ENCODE measurements around the gene ARID5B.

The ARID5B gene, protein sequence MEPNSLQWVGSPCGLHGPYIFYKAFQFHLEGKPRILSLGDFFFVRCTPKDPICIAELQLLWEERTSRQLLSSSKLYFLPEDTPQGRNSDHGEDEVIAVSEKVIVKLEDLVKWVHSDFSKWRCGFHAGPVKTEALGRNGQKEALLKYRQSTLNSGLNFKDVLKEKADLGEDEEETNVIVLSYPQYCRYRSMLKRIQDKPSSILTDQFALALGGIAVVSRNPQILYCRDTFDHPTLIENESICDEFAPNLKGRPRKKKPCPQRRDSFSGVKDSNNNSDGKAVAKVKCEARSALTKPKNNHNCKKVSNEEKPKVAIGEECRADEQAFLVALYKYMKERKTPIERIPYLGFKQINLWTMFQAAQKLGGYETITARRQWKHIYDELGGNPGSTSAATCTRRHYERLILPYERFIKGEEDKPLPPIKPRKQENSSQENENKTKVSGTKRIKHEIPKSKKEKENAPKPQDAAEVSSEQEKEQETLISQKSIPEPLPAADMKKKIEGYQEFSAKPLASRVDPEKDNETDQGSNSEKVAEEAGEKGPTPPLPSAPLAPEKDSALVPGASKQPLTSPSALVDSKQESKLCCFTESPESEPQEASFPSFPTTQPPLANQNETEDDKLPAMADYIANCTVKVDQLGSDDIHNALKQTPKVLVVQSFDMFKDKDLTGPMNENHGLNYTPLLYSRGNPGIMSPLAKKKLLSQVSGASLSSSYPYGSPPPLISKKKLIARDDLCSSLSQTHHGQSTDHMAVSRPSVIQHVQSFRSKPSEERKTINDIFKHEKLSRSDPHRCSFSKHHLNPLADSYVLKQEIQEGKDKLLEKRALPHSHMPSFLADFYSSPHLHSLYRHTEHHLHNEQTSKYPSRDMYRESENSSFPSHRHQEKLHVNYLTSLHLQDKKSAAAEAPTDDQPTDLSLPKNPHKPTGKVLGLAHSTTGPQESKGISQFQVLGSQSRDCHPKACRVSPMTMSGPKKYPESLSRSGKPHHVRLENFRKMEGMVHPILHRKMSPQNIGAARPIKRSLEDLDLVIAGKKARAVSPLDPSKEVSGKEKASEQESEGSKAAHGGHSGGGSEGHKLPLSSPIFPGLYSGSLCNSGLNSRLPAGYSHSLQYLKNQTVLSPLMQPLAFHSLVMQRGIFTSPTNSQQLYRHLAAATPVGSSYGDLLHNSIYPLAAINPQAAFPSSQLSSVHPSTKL

DNA sequence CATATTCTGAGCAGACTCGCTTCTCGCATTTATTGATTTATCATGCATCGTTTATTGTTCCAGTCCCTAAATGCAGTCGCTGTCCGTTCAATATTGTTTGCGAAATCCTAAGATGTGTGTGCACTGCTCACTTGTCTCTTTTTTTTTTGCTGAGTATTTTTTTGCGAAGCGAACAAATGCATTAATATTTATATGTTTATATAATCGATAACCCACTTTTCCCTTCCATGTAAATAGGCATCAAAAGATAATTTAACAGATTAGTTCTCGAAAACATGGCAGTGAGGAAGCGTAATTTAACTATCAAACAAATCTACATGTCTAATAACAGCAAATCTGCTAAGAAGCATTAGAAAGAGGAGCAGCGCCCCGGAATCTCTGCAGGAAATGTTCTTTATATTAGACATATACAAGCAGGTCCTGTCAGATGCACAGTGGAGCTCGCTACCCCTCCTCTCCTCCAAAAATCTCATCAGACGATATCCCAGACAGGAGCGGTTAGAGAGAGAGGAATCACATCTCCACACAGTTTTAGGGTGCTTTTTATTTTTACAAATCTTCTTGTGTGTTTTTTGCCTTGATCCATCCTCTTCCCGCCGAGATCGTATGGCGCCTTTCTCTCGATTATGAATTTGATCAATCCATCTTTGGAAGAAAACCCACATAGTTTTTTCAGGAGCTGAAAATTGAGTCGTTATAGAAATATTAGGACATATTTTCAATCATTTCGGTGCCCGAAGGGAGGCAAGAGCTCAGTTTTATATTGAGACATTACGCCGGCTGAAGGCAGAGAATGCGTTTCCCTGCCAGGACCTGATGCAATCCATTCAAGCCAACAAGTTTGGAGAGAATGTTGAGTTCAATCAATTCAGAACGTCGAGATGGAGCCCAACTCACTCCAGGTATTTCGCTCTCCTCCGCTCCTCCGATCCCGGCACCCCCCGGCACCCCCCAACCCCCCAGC lies at the start of gene ARID5B:
TSS of gene ARID5B (plus strand) at position 871 of the 964 bp plus-strand sequence. CDS start at position 882, 11 bp downstream.
- TF ChIP-seq, protein P1, sequence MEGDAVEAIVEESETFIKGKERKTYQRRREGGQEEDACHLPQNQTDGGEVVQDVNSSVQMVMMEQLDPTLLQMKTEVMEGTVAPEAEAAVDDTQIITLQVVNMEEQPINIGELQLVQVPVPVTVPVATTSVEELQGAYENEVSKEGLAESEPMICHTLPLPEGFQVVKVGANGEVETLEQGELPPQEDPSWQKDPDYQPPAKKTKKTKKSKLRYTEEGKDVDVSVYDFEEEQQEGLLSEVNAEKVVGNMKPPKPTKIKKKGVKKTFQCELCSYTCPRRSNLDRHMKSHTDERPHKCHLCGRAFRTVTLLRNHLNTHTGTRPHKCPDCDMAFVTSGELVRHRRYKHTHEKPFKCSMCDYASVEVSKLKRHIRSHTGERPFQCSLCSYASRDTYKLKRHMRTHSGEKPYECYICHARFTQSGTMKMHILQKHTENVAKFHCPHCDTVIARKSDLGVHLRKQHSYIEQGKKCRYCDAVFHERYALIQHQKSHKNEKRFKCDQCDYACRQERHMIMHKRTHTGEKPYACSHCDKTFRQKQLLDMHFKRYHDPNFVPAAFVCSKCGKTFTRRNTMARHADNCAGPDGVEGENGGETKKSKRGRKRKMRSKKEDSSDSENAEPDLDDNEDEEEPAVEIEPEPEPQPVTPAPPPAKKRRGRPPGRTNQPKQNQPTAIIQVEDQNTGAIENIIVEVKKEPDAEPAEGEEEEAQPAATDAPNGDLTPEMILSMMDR (conservative IDR thresholded peaks at IDR 0.05; ENCODE audit: low read length) = no peak
- H3K4me3 ChIP-seq (ENCODE audit: low read length) = peak within 1 kb of the TSS; percentile 83
- DNase-seq (ENCODE audit: low read depth) = peak; percentile 72

DNA sequence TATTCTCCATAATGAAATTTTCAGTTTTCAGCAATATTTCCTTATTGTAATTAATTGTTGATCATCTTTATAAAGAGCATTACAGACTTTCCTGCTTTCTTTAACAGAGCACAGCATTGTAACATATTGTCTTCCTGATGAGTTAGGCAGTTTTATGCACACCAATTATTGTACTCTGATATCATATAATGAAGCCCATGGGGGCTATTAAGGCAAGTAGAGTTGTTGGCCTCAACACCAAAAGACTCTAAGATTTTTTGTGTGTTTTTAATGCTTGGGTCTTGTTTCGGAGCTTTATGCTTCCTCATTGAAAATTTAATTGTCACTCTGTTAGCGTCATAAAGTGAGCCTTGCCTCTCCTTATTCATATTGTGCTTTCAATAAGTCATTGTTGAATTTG lies 49.2 kb upstream of the ARID5B start:
- no peak for DNase-seq (ENCODE audit: low read depth)
- H3K4me3 ChIP-seq (ENCODE audit: low read length) = no peak overlapping the region
- TF ChIP-seq, protein P1 (conservative IDR thresholded peaks at IDR 0.05; ENCODE audit: low read length) = no peak

DNA sequence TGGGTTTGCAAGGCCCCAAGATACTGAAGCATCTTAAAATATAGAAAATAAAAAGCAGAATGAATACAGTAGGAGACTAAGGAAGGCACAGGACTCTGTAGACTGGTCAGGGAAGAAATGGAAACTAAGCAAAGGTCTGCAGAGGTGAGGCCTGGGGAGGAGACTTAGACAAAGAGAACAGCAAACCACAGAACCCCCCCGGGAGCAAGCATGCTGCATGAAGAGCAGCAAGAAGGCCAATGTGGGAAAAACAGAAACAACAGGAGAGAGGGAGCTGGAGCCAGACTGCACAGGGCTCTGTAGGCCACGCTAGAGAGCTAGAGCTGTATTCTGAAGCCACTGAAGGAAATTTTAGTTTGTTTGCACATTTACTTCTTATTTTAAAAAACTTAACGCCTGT lies 45.7 kb upstream of the ARID5B start:
- TF ChIP-seq, protein P1 (conservative IDR thresholded peaks at IDR 0.05; ENCODE audit: low read length) = no peak
- H3K4me3 ChIP-seq (ENCODE audit: low read length) = no peak overlapping the region
- DNase-seq (ENCODE audit: low read depth) = no peak

DNA sequence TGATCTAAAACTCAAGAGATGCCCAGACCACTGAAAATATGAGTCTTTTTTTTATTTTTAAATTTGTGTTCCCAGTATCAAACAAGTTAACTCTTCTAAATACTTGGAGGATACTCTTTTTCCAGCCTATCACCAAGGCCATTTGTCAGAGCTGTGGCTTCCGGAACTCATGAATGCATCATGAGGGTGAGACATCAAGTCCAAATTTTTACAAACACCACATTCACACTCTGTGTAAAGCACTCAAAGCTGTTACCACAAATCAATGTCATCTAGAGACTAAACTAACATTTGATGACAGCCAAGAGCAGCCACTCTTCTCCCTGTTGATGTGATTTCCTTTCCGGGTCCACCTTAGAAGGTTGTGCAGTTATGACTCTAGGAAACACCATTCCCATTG lies 43.8 kb upstream of the ARID5B start:
- DNase-seq (ENCODE audit: low read depth) = no peak
- TF ChIP-seq, protein P1 (conservative IDR thresholded peaks at IDR 0.05; ENCODE audit: low read length) = no peak

DNA sequence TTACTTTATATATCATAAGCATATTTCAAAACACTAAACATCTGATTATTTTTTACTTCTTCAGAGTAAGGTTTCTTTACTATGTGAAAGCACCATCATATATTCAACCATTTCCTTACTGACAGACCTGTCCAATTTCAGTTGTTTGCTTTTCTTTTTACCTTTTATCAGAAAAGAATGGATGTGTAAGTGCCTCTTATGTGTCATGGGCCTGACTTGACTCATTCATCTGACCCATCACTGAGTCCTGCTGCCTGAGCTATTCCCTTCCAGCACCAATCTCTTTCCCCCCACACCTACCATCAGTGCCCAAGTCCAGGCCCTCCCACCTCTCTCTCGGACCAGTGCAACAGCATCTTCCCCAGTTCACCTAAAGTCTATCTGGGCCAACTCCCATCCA lies 41.7 kb upstream of the ARID5B start:
- TF ChIP-seq, protein P1 (conservative IDR thresholded peaks at IDR 0.05; ENCODE audit: low read length) = no peak
- no peak overlapping the region for H3K4me3 ChIP-seq (ENCODE audit: low read length)

More for the DNA sequence above, 43.8 kb upstream of the ARID5B start:
- no peak overlapping the region for H3K4me3 ChIP-seq (ENCODE audit: low read length)

More for the DNA sequence above, 41.7 kb upstream of the ARID5B start:
- no peak for DNase-seq (ENCODE audit: low read depth)
